Fibroblast of lung (primary cell): ENCODE results near the gene FSTL4. TPM values are rescaled to one million over a fixed set of nuclear protein-coding genes. Genes with fewer than 3 reads are reported as not detected.

ENCODE experiments used
- DNase-seq, 2 donors: peaks; one replicate each; pipeline versions ENCODE4 v3.0.0 to v3.0.0-alpha.2; 2010; ENCODE audit warnings: low read depth in 2 of 2
- H2AFZ ChIP-seq: 2 replicates; pipeline ENCODE4 v1.5.1; 2012; ENCODE audit warnings: low read length, control low read depth, inconsistent platforms
- H3K27ac ChIP-seq: 2 replicates; pipeline ENCODE4 v1.5.1; 2011; ENCODE audit warnings: low read length, control low read depth; ENCODE audit not compliant: insufficient read depth
- H3K27me3 ChIP-seq: 2 replicates; pipeline ENCODE4 v1.5.1; 2011; ENCODE audit warnings: mild to moderate bottlenecking, low read length; ENCODE audit not compliant: control insufficient read depth, insufficient read depth
- H3K36me3 ChIP-seq: 2 replicates; pipeline ENCODE4 v1.5.1; 2011; ENCODE audit warnings: low read length; ENCODE audit not compliant: control insufficient read depth, insufficient read depth
- H3K4me1 ChIP-seq: 2 replicates; pipeline ENCODE4 v1.5.1; 2011; ENCODE audit warnings: low read length; ENCODE audit not compliant: control insufficient read depth, insufficient read depth; ENCODE audit errors: extremely low read depth
- H3K4me2 ChIP-seq: 2 replicates; pipeline ENCODE4 v1.5.1; 2011; ENCODE audit warnings: low read length, control low read depth; ENCODE audit not compliant: insufficient read depth; ENCODE audit errors: extremely low read depth
- H3K4me3 ChIP-seq, 4 experiments: fragments of 200-600 bp in 1 of 4; sonication (generic) in 1 of 4; replicated peaks in 1 of 4; 2 replicates each; pipeline ENCODE4 v1.5.1; 2011 to 2016; ENCODE audit warnings: low read length in 4 of 4, low read depth in 3 of 4, mild to moderate bottlenecking in 3 of 4, control low read depth in 2 of 4, inconsistent platforms in 1 of 4, mixed read lengths in 1 of 4; ENCODE audit not compliant: insufficient read depth in 1 of 4; ENCODE audit errors: control extremely low read depth in 1 of 4
- H3K79me2 ChIP-seq: 2 replicates; pipeline ENCODE4 v1.5.1; 2012; ENCODE audit warnings: mild to moderate bottlenecking, low read length, inconsistent platforms; ENCODE audit not compliant: control insufficient read depth, insufficient read depth
- H3K9ac ChIP-seq: 2 replicates; pipeline ENCODE4 v1.5.1; 2011; ENCODE audit warnings: mild to moderate bottlenecking, low read length, control low read depth; ENCODE audit not compliant: insufficient read depth
- H3K9me3 ChIP-seq: 2 replicates; pipeline ENCODE4 v1.5.1; 2012; ENCODE audit warnings: low read depth, low read length; ENCODE audit not compliant: control insufficient read depth, insufficient read depth
- H4K20me1 ChIP-seq: 2 replicates; pipeline ENCODE4 v1.5.1; 2011; ENCODE audit warnings: low read length; ENCODE audit not compliant: control insufficient read depth, insufficient read depth; ENCODE audit errors: extremely low read depth
- CTCF ChIP-seq, 2 donors: IDR thresholded peaks in 1 of 2; conservative IDR thresholded peaks in 1 of 2; 1 replicate in 1 of 2; 2 replicates in 1 of 2; pipeline ENCODE4 v1.5.1; 2011 to 2012; ENCODE audit warnings: low read length in 2 of 2, control low read depth in 1 of 2, inconsistent platforms in 1 of 2, low read depth in 1 of 2, mild to moderate bottlenecking in 1 of 2
- EZH2 ChIP-seq: IDR thresholded peaks from 2 replicates; pipeline ENCODE4 v1.5.1; 2012; ENCODE audit warnings: low read length, control low read depth, mild to moderate bottlenecking; ENCODE audit errors: missing control alignments
- polyA plus RNA-seq, 2 donors: library from polyadenylated mRNA; depleted of rRNA in 1 of 2; stranded (reverse) in 1 of 2; unstranded in 1 of 2; fragments of >200 nt; gene quantifications; 2 replicates each; pipeline ENCODE4 v1.2.1, GENCODE V29; 2011 to 2012; ENCODE audit warnings: missing spikeins in 1 of 2
- total RNA-seq: library from RNA; depleted of rRNA; stranded (reverse); fragments of >200 nt; gene quantifications from 2 replicates; pipeline ENCODE4 v1.2.1, GENCODE V29; 2014

FSTL4 gene
- total and polyA plus RNA-seq, 2 donors (not counting 1 experiment from before 2014, with no cell fraction given) = 0.17 to 0.33 TPM

DNA sequence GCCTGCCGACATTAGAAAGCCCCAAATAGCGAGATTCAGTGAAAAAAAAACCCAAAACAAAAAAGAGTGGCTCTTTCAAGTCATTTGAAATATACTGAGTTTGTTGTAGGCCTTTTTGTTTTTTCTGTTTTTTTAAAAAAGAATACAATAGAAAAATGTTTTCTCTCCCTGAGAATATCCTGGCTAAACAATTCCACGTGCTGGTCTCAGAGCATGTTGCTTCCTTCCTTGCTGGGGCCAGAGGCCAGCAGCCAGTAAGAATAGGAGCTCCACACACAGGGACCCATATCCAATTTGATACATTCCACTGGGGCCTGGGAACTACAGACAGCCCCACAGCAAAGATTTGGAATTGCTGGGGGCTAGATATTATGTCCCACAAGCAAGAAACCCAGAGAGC, 369.1 kb downstream of the FSTL4 start:
- no peak overlapping the region for H3K27ac ChIP-seq
- H3K79me2 ChIP-seq = no peaks in the 10 kb centered on the region
- no peak overlapping the region for H3K9ac ChIP-seq
- H3K36me3 ChIP-seq = no peaks in the 10 kb centered on the region
- H2AFZ ChIP-seq = no peak overlapping the region
- no peaks in the 10 kb centered on the region for H3K9me3 ChIP-seq
- peaks cover 4% of the 10 kb centered on the region for H3K4me1 ChIP-seq
- no peaks in the 10 kb centered on the region for H4K20me1 ChIP-seq
- TF ChIP-seq EZH2 = no peak
- no peak for TF ChIP-seq CTCF (conservative IDR thresholded peaks at IDR 0.05 in 1 of 2, IDR thresholded peaks at IDR 0.05 in 1 of 2; ENCODE audit: low read depth in 1 of 2, low read length in 2 of 2)
- no peak overlapping the region for H3K4me2 ChIP-seq
- no peak overlapping the region for H3K4me3 ChIP-seq
- no peaks in the 10 kb centered on the region for H3K27me3 ChIP-seq
- DNase-seq = no peak

DNA sequence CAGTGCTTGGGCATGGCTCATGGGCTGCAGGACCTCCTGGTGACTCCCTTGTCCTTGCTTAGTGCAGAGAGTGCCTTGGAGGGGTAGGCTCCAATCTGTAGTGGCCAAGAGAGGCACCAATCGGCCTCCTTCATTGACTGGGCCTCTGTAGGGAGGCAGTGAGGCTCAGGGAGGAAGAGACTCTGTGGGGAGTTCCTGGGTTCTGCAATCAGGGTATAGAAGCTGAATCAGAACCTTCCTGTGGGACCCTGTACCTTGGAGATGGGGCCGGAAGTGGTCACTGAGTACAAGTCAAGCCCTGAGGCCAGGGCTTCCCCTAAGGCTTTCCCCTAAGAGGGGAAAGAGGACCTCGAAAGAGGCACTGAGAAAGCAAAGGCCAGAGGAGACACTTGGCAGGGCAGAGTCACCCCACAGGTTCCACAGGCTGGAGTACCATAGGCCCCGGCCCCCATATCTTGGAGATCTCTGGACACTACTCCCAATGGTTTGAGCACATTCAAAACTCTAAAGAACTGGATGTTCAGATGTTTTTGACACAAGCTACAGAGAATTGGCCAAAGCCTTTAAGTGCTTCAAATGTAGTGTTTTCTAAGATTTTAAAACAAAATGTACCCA, 370.0 kb downstream of the FSTL4 start:
- Histone ChIP-seq H3K27ac (no peak overlapping the region), H4K20me1 (no peaks in the 10 kb centered on the region), H2AFZ (no peak overlapping the region), H3K79me2 (no peaks in the 10 kb centered on the region), H3K4me1 (peaks cover 4% of the 10 kb centered on the region), H3K27me3 (no peaks in the 10 kb centered on the region), H3K9me3 (no peaks in the 10 kb centered on the region), H3K9ac (no peak overlapping the region), H3K36me3 (no peaks in the 10 kb centered on the region), H3K4me3 (no peak overlapping the region), H3K4me2 (no peak overlapping the region)
- no peak for TF ChIP-seq CTCF (conservative IDR thresholded peaks at IDR 0.05 in 1 of 2, IDR thresholded peaks at IDR 0.05 in 1 of 2; ENCODE audit: low read depth in 1 of 2, low read length in 2 of 2)
- TF ChIP-seq EZH2 = no peak
- no peak for DNase-seq

DNA sequence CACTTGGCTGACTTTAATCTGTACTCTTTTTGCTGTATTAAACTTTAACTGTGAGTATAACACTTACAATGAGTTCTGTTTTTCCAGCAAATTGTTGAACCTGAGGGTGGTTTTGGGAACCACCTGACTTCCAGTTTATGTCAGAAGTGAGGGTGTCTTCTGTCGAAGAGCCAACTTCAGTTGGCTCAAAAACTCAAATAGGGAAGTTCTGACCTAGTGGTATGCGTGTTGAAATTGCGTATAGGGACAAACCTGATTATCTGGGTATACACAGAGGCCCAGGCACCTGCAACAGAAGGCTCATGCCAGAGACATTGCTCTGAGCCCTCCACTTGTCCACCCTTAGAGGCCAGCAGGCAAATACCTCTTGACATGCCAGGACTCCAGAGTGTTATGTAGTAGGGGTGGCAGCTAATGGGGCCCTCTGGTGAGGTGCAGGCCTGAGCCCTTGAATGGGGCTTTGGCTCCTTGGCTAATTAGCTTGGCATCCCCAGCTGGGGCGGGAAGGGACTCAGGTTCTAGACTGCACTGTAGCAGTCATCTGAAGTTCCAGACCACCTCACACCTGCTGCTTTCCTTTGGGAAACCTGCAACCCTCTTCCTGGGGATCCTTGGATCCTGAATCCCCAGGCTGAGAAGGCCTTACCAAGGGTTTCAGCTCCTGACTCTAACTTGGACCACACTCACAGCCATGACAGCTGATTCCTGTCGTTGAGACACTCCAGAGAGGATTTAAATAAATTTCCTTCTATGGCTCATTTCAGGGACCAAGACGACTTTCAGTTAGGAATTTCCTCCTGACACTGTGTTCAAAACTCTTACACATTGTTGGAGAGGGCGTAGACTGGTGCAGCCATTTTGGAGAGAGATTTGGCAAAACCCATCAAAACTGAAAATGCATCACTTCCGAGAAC, 370.9 kb downstream of the FSTL4 start:
- Histone ChIP-seq H3K4me3 (no peak overlapping the region), H4K20me1 (no peaks in the 10 kb centered on the region), H3K27ac (no peak overlapping the region), H3K27me3 (no peaks in the 10 kb centered on the region), H3K4me2 (no peak overlapping the region), H3K36me3 (no peaks in the 10 kb centered on the region), H3K9me3 (no peaks in the 10 kb centered on the region), H2AFZ (no peak overlapping the region), H3K79me2 (no peaks in the 10 kb centered on the region), H3K4me1 (peaks cover 4% of the 10 kb centered on the region), H3K9ac (no peak overlapping the region)
- TF ChIP-seq EZH2 (no peak), CTCF (conservative IDR thresholded peaks at IDR 0.05 in 1 of 2, IDR thresholded peaks at IDR 0.05 in 1 of 2; ENCODE audit: low read depth in 1 of 2, low read length in 2 of 2) (no peak)
- no peak for DNase-seq
